Right forelimb (tissue), 1 donor: Measurements from ENCODE around the gene PLD3.

Experiments used
- DNase-seq: peaks from one replicate; pipeline ENCODE4 v3.0.0-alpha.2; 2018

Gene PLD3

DNA sequence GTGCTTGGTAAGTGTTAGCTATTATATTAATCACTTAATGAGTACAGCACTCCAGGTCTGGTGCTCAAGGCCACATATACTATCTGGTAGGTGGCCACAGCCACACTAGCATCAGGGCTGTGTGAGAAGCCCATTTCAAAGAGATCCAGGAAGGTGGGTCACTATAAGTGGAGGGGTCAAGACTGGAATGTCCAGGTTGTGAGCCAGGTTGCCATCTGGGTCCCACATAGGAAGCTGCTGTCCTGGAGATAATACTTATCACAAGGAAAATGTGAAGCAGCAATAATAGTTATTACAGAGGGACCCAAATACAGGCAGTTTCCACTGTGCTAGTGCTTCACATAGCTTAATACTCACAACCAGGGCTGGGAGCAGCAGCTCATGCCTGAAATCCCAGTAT, 13.4 kb upstream of the PLD3 start:
- no peak for DNase-seq

DNA sequence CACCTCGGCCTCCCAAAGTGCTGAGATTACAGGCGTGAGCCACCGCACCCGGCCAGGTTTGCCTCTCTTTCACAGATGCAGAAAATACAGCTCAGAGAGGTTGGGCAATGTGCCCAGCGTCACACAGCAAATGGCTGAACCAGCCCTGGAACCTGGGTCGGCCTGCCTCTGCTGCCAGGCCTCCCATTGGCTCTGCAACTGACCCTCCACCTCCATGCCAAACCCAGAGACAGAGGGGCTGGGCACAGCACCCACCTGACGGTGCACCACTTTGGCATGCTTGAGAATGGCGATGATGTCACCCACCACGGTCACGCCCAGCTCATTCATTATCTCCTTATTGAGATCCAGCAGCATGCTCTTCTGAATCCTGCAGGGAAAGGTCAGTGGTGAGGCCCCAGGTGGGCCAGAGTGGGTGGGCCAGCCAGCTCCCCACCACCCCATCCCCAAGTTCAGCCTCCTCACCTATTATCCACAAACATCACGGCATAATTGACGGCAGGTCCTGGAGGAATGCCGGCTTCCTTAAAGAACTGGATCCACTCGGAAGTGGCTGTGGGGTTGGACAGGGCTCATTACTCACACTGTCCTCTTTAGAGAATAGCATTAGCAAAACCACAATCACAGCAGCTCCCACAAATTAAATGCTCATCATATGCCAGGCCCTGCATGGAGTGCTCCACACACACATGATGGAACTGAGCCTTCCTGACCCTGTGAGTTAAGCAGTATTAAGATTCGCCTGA, 12.5 kb upstream of the PLD3 start:
- DNase-seq: no peak

- no peak for DNase-seq
Observed at GRCh38 chr19:40336601-40336900, 11.9 kb upstream of the PLD3 start.

- DNase-seq: no peak
Observed at GRCh38 chr19:40337107-40337506, 11.4 kb upstream of the PLD3 start.

GRCh38 chr19:40337594-40337993, 10.9 kb upstream of the PLD3 start:
- no peak for DNase-seq

GRCh38 chr19:40339018-40339728, 9.3 kb upstream of the PLD3 start:
- no peak for DNase-seq

GRCh38 chr19:40341601-40342482, 6.7 kb upstream of the PLD3 start:
- peak; percentile 67 for DNase-seq

GRCh38 chr19:40342644-40343311, 5.7 kb upstream of the PLD3 start:
- DNase-seq: no peak

DNA sequence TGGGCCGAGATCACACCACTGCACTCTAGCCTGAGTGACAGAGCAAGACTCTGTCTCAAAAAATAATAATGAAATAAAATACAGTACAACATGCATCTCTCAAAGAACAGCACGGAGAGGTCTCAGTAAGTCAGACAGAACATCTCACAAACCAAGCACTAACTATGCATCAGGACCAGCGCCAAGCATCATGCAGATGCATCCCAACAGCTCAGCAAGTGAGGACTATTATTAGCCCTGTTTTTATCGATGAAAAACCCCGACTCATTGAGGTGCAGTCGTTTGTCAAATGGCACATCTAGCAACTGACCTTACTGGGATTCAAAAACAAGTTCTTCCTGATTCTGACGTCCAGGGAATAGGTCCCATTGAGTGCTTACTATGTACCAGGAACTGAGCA, 4.1 kb upstream of the PLD3 start:
- DNase-seq: no peak

DNA sequence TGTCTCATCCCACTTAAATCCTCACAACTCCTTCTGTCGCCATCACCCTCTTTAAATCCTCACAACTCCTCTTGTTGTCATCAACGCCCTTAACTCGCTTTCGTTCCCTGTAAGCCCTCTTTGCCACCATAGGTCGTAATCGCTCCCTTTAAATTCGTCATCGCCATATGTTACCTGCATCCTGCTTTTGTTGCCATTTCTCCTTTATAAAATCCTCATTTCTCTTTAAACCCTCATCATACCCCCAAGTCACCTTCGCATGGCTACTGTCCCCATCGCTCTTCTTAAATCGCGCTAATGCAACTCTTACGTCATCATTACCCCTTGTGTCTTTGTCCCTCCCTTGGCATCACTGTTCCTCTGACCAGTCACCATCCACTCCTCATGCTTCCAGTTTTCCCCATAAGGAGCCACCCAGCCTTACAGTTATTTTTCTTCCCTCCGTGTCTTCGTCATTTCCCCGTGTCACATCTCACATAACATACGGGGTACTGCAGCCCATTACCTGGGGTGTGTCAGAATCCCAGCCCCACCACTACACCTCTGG, 539 bp downstream of the PLD3 start:
- no peak for DNase-seq

- no peak for DNase-seq
Observed at GRCh38 chr19:40355975-40356680, 7.6 kb downstream of the PLD3 start.

- no peak for DNase-seq
Observed at GRCh38 chr19:40356681-40357595, 8.4 kb downstream of the PLD3 start.

DNA sequence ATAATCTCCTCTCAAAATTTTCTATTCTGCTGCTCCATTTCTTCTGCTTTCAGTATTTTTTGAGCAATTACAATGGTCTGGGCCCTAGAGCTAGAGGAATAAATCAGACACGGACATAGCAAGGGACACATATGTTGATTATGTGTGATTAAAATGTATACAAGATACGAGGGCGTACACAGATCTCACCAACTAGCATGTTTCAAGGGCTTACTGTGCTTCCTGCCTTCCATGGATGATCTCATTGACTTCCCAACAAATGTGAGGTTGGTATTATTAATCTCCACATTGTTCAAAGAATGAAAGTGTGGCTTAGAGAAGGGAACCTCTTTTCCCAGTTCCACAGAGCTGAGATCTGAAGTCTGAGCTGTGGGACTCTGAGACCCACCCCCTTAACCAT, 9.1 kb downstream of the PLD3 start:
- no peak for DNase-seq

DNA sequence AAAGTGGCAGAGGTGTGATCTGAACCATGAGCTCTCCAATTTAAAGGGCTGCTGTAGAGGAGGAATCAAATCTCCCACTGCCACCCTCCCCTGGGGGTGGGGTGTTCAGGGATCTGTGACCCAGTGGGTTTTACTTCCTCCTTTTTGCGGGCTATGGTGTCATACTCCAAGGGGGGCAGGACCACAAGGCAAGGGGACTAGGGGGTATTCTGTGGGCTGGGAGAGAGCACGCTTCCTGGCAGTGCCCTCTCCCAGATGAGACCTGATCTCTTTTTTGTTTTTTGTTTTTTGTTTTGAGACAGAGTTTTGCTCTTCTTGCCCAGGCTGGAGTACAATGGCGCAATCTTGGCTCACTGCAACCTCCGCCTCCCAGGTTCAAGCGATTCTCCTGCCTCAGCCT, 10.3 kb downstream of the PLD3 start:
- no peak for DNase-seq

- DNase-seq: no peak
Observed at GRCh38 chr19:40360020-40360707, 11.7 kb downstream of the PLD3 start.

- DNase-seq: no peak
Observed at GRCh38 chr19:40360708-40361241, 12.3 kb downstream of the PLD3 start.

- DNase-seq: no peak
Observed at GRCh38 chr19:40362160-40362559, 13.7 kb downstream of the PLD3 start.

DNA sequence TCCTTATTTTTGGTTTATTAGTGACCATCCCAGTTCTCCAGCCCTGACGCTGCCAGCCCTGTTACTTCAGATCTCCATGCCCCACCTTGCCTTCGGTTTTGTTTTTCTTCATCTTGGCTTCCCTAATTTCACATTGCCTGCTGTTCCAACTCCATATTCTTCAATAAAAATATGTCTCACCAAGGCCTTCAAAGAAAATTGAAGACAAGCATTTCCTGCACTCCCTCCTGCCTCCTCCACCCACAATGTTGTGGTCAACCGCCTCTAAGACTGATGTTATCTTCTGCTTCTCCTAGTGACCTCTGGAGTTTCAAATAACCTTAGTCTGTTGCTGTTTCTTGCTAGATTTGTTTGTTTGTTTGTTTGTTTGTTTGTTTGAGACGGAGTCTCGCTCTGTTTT, 14.6 kb downstream of the PLD3 start:
- DNase-seq: no peak

GRCh38 chr19:40365010-40365409, 16.5 kb downstream of the PLD3 start:
- DNase-seq: no peak
